ENCODE data around the gene C10orf67.
"Not testable (repeated sequence)": the region's sequence is repeated elsewhere in the genome, so short reads cannot be mapped to it uniquely, and the experiment has no call there.

C10orf67 gene

DNA sequence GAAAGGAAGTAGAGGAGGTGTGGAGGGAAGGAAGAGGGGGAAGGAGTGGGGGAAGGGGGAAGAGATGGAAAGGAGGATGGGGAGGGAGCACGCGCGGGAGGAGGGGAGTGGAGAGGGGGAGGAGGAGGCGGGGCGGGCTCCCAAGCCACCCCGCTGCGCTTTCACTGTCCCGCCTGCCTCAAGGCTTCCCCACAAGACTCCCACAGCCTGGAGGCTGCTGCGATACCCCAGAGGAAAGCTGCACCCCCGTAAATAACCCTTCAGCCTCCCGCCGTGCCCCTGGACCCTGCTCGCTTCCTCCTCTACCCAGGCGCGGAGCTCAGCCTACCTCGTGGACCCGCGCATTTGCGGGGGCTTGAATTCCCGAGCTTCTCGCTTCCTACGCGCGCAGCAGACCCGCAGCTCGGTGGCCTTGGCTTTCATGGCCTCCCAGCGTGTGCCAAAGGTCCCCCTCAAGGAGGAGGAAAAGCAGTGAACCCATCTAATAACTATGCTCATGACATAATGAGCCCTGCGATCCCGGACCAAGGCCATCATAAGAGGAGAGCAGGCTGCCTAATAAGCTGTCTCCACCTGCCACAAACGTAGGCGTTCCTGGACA lies at the start of gene C10orf67:
Gene C10orf67 (minus strand): TSS at position 557 of the 601 bp plus-strand sequence. CDS start 23 bp downstream, at position 534.
- Mint-ChIP-seq H3K4me1 (ENCODE audit: low read depth) (peaks cover 43% of the 10 kb centered on the region), H3K4me3 (peak within 1 kb of the TSS; percentile 83), H3K27ac (peak within 1 kb of the TSS; percentile 83), H3K36me3 (ENCODE audit: low read depth) (no peaks in the 10 kb centered on the region), H3K9me3 (no peaks in the 10 kb centered on the region), H3K27me3 (peaks cover 9% of the 10 kb centered on the region)

DNA sequence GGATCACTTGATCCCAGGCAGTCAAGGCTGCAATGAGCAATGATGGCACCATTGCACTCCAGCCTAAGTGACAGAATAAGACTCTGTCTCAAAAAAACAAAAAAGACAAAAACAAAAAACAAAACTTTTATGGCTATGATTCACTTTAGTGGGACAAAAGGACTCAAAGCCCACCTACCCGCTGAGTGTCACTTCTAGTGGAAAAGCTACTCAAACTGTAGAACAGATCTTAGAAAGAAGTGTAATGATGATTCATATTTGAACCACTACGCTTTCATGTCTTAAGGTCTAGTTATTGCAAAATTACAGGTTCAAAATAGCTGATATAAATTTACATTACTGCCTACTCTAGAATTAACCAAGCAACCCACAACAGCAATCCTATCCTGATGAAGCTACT lies 47.2 kb upstream of the C10orf67 start:
- Mint-ChIP-seq H3K27ac (no peak overlapping the region), H3K4me3 (no peak overlapping the region), H3K9me3 (no peaks in the 10 kb centered on the region), H3K36me3 (ENCODE audit: low read depth) (no peaks in the 10 kb centered on the region), H3K27me3 (no peaks in the 10 kb centered on the region), H3K4me1 (ENCODE audit: low read depth) (peaks cover 20% of the 10 kb centered on the region)

DNA sequence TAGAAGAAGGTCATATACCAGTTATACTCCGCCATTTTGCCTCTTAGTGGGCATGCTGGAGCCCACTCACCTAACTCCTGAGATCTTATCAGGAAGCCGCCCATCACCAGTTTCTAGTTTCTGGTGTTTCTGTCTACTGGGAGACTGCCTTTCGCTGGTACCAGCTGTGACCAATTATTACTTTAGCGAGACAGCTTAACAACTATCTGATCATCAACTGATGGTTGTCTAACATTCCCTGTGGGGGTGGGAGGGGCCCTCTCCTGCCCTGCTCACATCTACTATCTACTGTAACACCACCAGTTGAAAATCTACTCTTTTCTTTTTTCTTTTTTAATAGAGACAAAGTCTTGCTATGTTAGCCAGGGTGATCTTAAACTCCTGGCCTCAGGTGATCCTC lies 46.2 kb upstream of the C10orf67 start:
- H3K9me3 Mint-ChIP-seq = no peaks in the 10 kb centered on the region
- H3K27ac Mint-ChIP-seq = no peak overlapping the region
- H3K4me1 Mint-ChIP-seq (ENCODE audit: low read depth) = peaks cover 20% of the 10 kb centered on the region
- no peaks in the 10 kb centered on the region for H3K36me3 Mint-ChIP-seq (ENCODE audit: low read depth)
- H3K4me3 Mint-ChIP-seq = no peak overlapping the region
- H3K27me3 Mint-ChIP-seq = no peaks in the 10 kb centered on the region

DNA sequence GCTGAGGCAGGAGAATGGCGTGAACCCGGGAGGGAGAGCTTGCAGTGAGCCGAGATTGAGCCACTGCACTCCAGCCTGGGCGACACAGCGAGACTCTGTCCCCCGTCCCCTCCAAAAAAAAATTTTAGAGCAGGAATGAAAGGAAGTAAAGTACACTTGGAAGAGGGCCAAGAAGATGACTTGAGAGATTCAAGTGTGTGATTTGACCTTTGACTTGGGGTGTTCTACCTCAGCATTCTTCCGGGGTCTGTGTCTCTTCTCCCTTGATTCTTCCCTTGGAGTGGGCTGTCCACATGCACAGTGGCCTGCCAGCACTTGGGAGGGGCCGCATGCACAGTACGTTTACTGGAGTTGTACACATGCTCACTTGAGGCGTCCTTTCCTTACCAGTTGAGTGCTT lies 45.8 kb upstream of the C10orf67 start:
- not testable (repeated sequence) for H3K4me3 Mint-ChIP-seq; H3K27ac Mint-ChIP-seq; H3K27me3 Mint-ChIP-seq; H3K9me3 Mint-ChIP-seq; H3K36me3 Mint-ChIP-seq (ENCODE audit: low read depth)
- peaks cover 20% of the 10 kb centered on the region for H3K4me1 Mint-ChIP-seq (ENCODE audit: low read depth)

DNA sequence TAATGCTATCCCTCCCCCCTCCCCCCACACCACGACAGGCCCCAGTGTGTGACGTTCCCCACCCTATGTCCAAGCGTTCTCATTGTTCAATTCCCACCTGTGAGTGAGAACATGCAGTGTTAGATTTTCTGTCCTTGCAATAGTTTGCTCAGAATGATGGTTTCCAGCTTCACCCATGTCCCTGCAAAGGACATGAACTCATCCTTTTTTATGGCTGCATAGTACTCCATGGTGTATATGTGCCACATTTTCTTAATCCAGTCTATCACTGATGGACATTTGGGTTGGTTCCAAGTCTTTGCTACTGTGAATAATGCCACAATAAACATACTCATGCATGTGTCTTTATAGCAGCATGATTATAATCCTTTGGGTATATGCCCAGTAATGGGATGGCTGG lies 42.9 kb upstream of the C10orf67 start:
- not testable (repeated sequence) for H3K27me3 Mint-ChIP-seq; H3K36me3 Mint-ChIP-seq (ENCODE audit: low read depth); H3K27ac Mint-ChIP-seq; H3K9me3 Mint-ChIP-seq; H3K4me3 Mint-ChIP-seq
- H3K4me1 Mint-ChIP-seq (ENCODE audit: low read depth) = peaks cover 20% of the 10 kb centered on the region

DNA sequence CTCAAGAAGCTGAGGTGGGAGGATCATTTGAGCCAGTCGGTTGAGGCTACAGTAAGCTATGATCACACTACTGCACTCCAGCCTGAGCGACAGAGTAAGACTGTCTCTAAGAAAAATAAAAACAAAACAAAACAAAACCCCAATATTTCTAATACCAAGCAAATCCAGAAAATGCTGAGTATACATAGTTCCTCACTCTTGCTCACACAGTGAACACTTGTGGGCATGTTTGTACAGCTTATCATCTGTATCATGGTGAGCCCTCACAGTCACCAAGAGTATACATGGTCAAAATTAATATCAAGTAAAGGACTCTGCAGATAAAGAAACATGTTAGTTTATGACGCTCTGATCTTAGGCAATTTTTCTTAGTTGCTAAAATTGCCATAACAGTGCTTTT lies 41.5 kb upstream of the C10orf67 start:
- Mint-ChIP-seq H3K9me3 (no peaks in the 10 kb centered on the region), H3K27ac (no peak overlapping the region), H3K4me3 (no peak overlapping the region), H3K4me1 (ENCODE audit: low read depth) (peaks cover 9% of the 10 kb centered on the region), H3K27me3 (peaks cover 3% of the 10 kb centered on the region), H3K36me3 (ENCODE audit: low read depth) (no peaks in the 10 kb centered on the region)

DNA sequence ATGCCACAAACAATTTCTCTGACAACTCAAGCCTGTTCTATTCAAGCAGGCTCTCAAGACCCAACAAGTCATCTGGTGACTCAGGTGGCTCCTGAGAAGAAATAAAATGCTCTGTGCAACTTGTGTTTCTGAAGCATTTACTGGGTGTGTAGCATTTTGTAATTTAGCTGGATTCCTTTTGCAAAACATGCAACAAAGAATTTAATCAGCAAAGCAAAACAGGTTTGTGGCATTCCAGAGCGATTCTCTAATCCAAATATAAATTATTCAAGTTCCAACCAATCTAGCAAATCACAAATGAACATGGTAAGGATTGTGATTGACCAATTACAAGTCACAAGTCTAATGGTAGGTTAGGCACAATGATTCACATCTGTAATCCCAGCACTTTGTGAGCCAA lies 39.8 kb upstream of the C10orf67 start:
- Mint-ChIP-seq H3K36me3 (ENCODE audit: low read depth) (no peaks in the 10 kb centered on the region), H3K4me1 (ENCODE audit: low read depth) (no peaks in the 10 kb centered on the region), H3K4me3 (no peak overlapping the region)

DNA sequence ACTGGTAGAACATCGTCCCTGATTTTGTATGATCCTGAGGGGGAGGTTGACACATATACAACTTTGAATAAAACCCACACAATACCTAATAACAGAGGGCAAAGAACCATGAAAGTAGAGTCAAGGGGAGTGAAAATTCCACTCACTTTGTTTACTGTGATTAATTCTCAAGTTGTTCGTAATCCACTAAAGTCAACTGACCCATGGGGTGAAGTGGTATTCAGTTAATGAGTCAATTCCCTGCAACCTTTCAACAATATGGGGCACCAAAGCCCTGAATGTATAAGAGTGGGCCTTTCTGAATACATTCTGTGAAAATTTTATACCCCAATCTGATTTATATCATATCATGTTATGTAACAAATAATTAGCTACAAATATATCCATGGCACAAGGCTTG lies 39.0 kb upstream of the C10orf67 start:
- peaks cover 4% of the 10 kb centered on the region for H3K27me3 Mint-ChIP-seq
- H3K9me3 Mint-ChIP-seq = no peaks in the 10 kb centered on the region
- no peak overlapping the region for H3K27ac Mint-ChIP-seq
- no peak overlapping the region for H3K4me3 Mint-ChIP-seq
- H3K4me1 Mint-ChIP-seq (ENCODE audit: low read depth) = no peaks in the 10 kb centered on the region
- no peaks in the 10 kb centered on the region for H3K36me3 Mint-ChIP-seq (ENCODE audit: low read depth)

More for the DNA sequence above, 39.8 kb upstream of the C10orf67 start:
- Mint-ChIP-seq H3K27ac (no peak overlapping the region), H3K9me3 (no peaks in the 10 kb centered on the region), H3K27me3 (peaks cover 4% of the 10 kb centered on the region)

DNA sequence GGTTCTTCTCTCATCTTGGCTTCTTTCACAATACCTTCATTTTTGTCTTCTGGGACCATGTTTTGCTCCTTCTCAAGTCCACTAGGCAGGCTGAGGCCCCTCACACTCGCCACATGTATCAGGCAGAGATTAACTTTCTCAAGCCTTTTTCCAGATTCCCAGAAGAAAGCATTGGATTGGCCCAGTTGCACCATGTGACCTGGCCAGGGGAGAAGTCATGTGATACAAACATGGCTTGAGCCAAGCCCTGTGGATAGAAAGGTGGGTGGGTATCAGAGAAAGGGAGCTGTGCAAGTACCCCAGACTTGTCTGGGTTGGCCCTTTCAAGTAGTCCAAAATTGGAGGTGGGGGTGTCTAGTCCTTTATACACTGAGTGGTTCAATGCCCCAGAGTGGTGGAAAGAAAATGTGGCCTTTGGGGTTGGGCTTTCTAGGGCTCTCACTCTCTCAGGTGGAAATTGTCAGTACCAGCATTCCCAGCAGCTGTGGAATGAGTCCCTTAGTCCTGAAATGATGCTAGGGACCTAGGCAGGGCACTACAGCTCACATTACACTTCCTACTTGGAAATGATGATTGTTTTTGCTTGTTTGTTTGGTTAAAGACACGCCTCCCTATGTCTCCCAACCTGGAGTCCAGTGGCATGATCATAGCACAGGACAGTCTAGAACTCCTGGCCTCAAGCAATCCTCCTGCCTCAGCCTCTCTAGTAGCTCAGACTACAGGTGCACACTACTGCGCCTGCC lies 36.9 kb upstream of the C10orf67 start:
- no peak overlapping the region for H3K4me3 Mint-ChIP-seq
- no peak overlapping the region for H3K27ac Mint-ChIP-seq
- H3K9me3 Mint-ChIP-seq = no peaks in the 10 kb centered on the region
- H3K27me3 Mint-ChIP-seq = peaks cover 4% of the 10 kb centered on the region
- no peaks in the 10 kb centered on the region for H3K36me3 Mint-ChIP-seq (ENCODE audit: low read depth)
- no peaks in the 10 kb centered on the region for H3K4me1 Mint-ChIP-seq (ENCODE audit: low read depth)

DNA sequence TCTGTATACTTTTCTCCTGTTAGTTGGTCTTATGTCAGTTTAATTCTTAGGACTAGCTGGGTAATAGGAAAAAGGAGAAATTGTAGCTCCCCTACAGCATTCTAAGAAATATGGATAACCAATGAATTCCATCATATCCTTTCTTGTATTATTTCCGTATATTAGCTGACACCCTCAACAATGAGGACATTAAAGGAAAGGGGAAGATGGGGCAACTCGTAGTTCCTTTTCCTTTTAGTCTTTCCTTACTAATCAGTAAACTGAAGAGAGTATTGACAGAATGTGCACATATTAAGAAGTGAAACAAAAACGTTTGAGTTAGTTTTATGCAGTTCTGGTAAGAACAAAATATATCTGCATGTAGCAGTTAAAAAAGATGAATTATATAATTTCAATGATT lies 35.1 kb upstream of the C10orf67 start:
- peaks cover 12% of the 10 kb centered on the region for H3K4me1 Mint-ChIP-seq (ENCODE audit: low read depth)
- H3K36me3 Mint-ChIP-seq (ENCODE audit: low read depth) = no peaks in the 10 kb centered on the region
- H3K27me3 Mint-ChIP-seq = peaks cover 4% of the 10 kb centered on the region
- H3K4me3 Mint-ChIP-seq = no peak overlapping the region
- H3K27ac Mint-ChIP-seq = no peak overlapping the region
- no peaks in the 10 kb centered on the region for H3K9me3 Mint-ChIP-seq

DNA sequence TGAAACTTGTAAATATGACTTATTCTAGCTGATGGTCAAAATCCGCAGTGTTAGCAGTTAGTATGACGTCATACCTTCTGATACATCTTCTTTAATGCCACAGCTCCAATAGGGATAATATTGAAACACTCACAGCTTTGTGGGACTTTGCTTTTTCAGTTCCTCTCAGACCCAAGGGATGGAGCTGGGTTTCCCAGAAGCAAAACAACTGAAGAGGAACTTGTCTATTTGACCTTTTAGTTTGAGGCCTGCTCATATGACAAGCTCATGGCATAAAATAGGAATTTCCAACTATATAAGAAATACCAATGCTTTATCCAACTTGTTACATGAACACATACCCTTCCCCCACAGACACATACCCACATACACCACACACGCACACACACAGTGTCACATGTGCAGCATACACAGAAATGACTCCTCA lies 31.6 kb upstream of the C10orf67 start:
- Mint-ChIP-seq H3K4me3 (no peak overlapping the region), H3K4me1 (ENCODE audit: low read depth) (peaks cover 26% of the 10 kb centered on the region), H3K36me3 (ENCODE audit: low read depth) (no peaks in the 10 kb centered on the region), H3K9me3 (no peaks in the 10 kb centered on the region), H3K27me3 (peaks cover 3% of the 10 kb centered on the region), H3K27ac (no peak overlapping the region)

DNA sequence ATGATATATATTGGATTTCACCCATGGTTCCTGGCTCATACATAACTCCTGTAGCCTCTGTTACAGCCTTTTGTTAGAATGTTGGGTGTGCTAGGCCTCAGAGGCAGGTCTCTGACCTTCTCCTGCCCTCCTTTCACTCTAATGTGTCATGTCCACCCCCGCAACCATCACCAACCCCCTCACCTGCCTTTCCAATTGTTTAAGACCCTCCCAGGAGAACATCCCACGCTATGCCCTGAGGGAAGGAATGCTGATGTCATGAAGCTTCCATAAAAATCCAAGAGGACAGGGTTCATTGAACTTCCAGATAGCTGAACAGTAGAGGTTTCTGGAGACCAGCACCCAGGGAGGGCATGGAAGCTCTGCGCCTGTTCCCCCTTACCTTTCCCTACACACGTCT lies 30.8 kb upstream of the C10orf67 start:
- H3K4me1 Mint-ChIP-seq (ENCODE audit: low read depth) = peaks cover 35% of the 10 kb centered on the region
- H3K9me3 Mint-ChIP-seq = no peaks in the 10 kb centered on the region
- H3K27me3 Mint-ChIP-seq = no peaks in the 10 kb centered on the region
- H3K4me3 Mint-ChIP-seq = no peak overlapping the region
- no peaks in the 10 kb centered on the region for H3K36me3 Mint-ChIP-seq (ENCODE audit: low read depth)
- H3K27ac Mint-ChIP-seq = no peak overlapping the region

DNA sequence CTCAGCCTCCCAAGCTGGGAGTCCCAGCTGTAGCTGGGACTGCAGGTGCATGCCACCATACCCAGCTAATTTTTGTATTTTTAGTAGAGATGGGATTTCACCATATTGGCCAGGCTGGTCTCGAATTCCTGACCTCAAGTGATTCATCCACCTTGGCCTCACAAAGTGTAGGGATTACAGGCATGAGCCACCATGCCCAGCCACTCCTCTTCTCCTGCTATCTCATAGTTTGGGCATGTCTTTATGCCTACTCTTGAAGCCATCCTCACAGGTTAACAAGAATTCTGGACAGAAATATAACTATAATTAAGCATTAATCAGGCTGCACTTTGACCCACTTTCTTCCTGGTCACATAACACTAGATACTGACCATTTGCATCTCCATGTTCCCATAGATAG lies 28.6 kb upstream of the C10orf67 start:
- Mint-ChIP-seq H3K27ac (no peak overlapping the region), H3K27me3 (no peaks in the 10 kb centered on the region), H3K4me3 (no peak overlapping the region)

DNA sequence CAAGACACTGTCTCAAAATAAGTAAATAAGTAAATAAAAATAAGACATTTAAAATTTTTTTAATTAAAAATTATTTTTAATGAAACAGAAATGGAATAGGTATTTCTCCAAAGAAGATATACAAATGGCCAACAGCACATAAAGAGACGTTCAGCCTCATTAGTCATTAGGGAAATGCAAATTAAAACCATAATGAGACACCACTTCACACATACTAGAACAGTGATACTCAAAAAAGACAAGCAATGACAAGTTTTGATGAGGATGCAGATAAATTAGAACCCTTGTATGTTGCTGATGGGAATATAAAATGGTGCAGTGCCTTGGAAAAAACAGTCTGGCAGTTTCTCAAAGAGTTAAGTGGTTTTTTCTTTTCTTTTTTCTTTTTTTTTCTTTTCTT lies 26.5 kb upstream of the C10orf67 start:
- no peak overlapping the region for H3K4me3 Mint-ChIP-seq
- H3K36me3 Mint-ChIP-seq (ENCODE audit: low read depth) = no peaks in the 10 kb centered on the region

More for the DNA sequence above, 28.6 kb upstream of the C10orf67 start:
- Mint-ChIP-seq H3K4me1 (ENCODE audit: low read depth) (peaks cover 56% of the 10 kb centered on the region), H3K36me3 (ENCODE audit: low read depth) (no peaks in the 10 kb centered on the region), H3K9me3 (no peaks in the 10 kb centered on the region)

DNA sequence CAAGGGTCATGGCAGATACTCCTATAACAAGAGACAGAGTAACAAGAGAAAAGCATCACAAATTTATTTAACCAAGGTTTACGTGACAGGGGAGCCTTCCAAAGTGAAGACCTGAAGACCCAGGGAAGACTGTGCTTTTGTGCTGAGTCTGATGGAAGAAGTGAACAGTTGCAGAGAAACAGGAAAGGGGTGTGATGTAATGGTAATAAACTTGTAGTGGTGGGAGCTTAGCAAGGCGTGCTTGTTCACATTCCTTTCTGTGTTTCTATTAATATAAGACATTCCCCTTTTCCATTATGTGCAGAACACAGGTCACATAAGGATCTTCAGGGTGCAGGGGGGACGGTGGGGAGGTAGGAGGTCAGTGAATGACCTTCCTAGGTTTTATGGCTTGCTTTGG lies 25.5 kb upstream of the C10orf67 start:
- Mint-ChIP-seq H3K4me1 (ENCODE audit: low read depth) (peaks cover 69% of the 10 kb centered on the region), H3K4me3 (no peak overlapping the region), H3K27me3 (no peaks in the 10 kb centered on the region), H3K36me3 (ENCODE audit: low read depth) (no peaks in the 10 kb centered on the region), H3K27ac (peak overlapping the region; percentile 78), H3K9me3 (no peaks in the 10 kb centered on the region)

More for the DNA sequence above, 26.5 kb upstream of the C10orf67 start:
- Mint-ChIP-seq H3K27me3 (no peaks in the 10 kb centered on the region), H3K27ac (no peak overlapping the region), H3K9me3 (no peaks in the 10 kb centered on the region), H3K4me1 (ENCODE audit: low read depth) (peaks cover 69% of the 10 kb centered on the region)

All from stimulated activated naive CD8-positive, alpha-beta T cell treated with anti-CD3 and anti-CD28 coated beads, Interleukin-15, Interleukin-2, amounts not matched to agents 100 ng/mL and 50 ng/mL, for 24 hours (primary cell).